ENCODE results near the gene CD59.
A peak's percentile ranks its signal among the peaks of the same experiment; 100 is the strongest.

The CD59 gene

GRCh38 chr11:33725496-33725895, 10.7 kb downstream of the CD59 start:
- Histone ChIP-seq H3K9ac (no peak overlapping the region), H3K4me2 (ENCODE audit: low read length) (no peak overlapping the region), H3K27me3 (ENCODE audit: control insufficient read depth, insufficient read depth, low read length) (no peaks in the 10 kb centered on the region), H3K79me2 (peaks cover 32% of the 10 kb centered on the region), H3K36me3 (ENCODE audit: control insufficient read depth, insufficient read depth, low read length) (no peaks in the 10 kb centered on the region), H3K4me3 (ENCODE audit: low read depth, low read length) (no peak overlapping the region), H3K9me3 (ENCODE audit: control insufficient read depth, low read length) (no peaks in the 10 kb centered on the region), H3K4me1 (peaks cover 31% of the 10 kb centered on the region), H3K27ac (peak overlapping the region; percentile 97), H2AFZ (no peak overlapping the region)
- TF ChIP-seq CTCF (IDR thresholded peaks at IDR 0.05), result no peak

- peak overlapping the region; percentile 97 for H3K27ac ChIP-seq
Measured at GRCh38 chr11:33724644-33725035, 11.6 kb downstream of the CD59 start.

GRCh38 chr11:33723238-33723881, 12.9 kb downstream of the CD59 start:
- Histone ChIP-seq H2AFZ (no peak overlapping the region), H3K79me2 (peaks cover 24% of the 10 kb centered on the region), H3K4me1 (peaks cover 31% of the 10 kb centered on the region), H3K27ac (peak overlapping the region; percentile 97), H3K36me3 (ENCODE audit: control insufficient read depth, insufficient read depth, low read length) (no peaks in the 10 kb centered on the region), H3K9me3 (ENCODE audit: control insufficient read depth, low read length) (no peaks in the 10 kb centered on the region), H3K4me3 (ENCODE audit: low read depth, low read length) (peak overlapping the region; percentile 53), H3K9ac (no peak overlapping the region), H3K4me2 (ENCODE audit: low read length) (peak overlapping the region; percentile 63), H3K27me3 (ENCODE audit: control insufficient read depth, insufficient read depth, low read length) (no peaks in the 10 kb centered on the region)
- no peak for TF ChIP-seq CTCF (IDR thresholded peaks at IDR 0.05)

More at GRCh38 chr11:33724644-33725035, 11.6 kb downstream of the CD59 start:
- Histone ChIP-seq H3K79me2 (peaks cover 27% of the 10 kb centered on the region), H3K36me3 (ENCODE audit: control insufficient read depth, insufficient read depth, low read length) (no peaks in the 10 kb centered on the region), H3K4me1 (peaks cover 31% of the 10 kb centered on the region), H3K27me3 (ENCODE audit: control insufficient read depth, insufficient read depth, low read length) (no peaks in the 10 kb centered on the region), H3K4me2 (ENCODE audit: low read length) (peak overlapping the region; percentile 14), H3K4me3 (ENCODE audit: low read depth, low read length) (no peak overlapping the region), H3K9ac (no peak overlapping the region), H2AFZ (no peak overlapping the region), H3K9me3 (ENCODE audit: control insufficient read depth, low read length) (no peaks in the 10 kb centered on the region)
- TF ChIP-seq CTCF (IDR thresholded peaks at IDR 0.05), result no peak

- Histone ChIP-seq H3K4me1 (peaks cover 31% of the 10 kb centered on the region), H3K27me3 (ENCODE audit: control insufficient read depth, insufficient read depth, low read length) (no peaks in the 10 kb centered on the region), H3K27ac (peak overlapping the region; percentile 97), H3K4me3 (ENCODE audit: low read depth, low read length) (peak overlapping the region; percentile 53), H3K36me3 (ENCODE audit: control insufficient read depth, insufficient read depth, low read length) (no peaks in the 10 kb centered on the region), H3K9me3 (ENCODE audit: control insufficient read depth, low read length) (no peaks in the 10 kb centered on the region), H2AFZ (no peak overlapping the region), H3K9ac (no peak overlapping the region), H3K79me2 (peaks cover 22% of the 10 kb centered on the region), H3K4me2 (ENCODE audit: low read length) (peak overlapping the region; percentile 63)
- TF ChIP-seq CTCF (IDR thresholded peaks at IDR 0.05), result no peak
Measured at GRCh38 chr11:33722590-33723234, 13.5 kb downstream of the CD59 start.

Data from parathyroid adenoma (tissue), 2 donors.